GM12891 (cell line): ENCODE data around the gene FXYD6.

Experiments used
- PAX5 ChIP-seq: IDR thresholded peaks from 2 replicates; pipeline ENCODE4 v1.6.1; 2011; ENCODE audit warnings: low read length, moderate library complexity, mild to moderate bottlenecking; ENCODE audit not compliant: insufficient read depth, severe bottlenecking
- POLR2A ChIP-seq: IDR thresholded peaks from 2 replicates; pipeline ENCODE4 v1.6.1; 2011; ENCODE audit warnings: low read depth, low read length, control low read depth
- POLR2AphosphoS5 ChIP-seq: IDR thresholded peaks from 2 replicates; pipeline ENCODE4 v1.6.1; 2011; ENCODE audit warnings: low read depth, low read length, control low read depth
- SPI1 ChIP-seq: IDR thresholded peaks from 2 replicates; pipeline ENCODE4 v1.6.1; 2011; ENCODE audit warnings: low read depth, low read length, control low read depth
- TAF1 ChIP-seq: IDR thresholded peaks from 2 replicates; pipeline ENCODE4 v1.6.1; 2011; ENCODE audit warnings: low read depth, low read length, control low read depth

GRCh38 chr11:117913736-117914397, 37.4 kb upstream of the FXYD6 start:
- TF ChIP-seq SPI1: no peak
- no peak for TF ChIP-seq TAF1
- no peak for TF ChIP-seq POLR2AphosphoS5
- no peak for TF ChIP-seq POLR2A
- TF ChIP-seq PAX5: no peak
